AG09309 (cell line): Measurements from ENCODE around the gene FAF2.

ENCODE experiments used
- DNase-seq: peaks from one replicate; pipeline ENCODE4 v3.0.0-alpha.2; 2010; ENCODE audit warnings: low read depth
- H3K4me3 ChIP-seq: 2 replicates; pipeline ENCODE4 v1.5.1; 2011; ENCODE audit warnings: mild to moderate bottlenecking, low read depth, low read length, moderate library complexity; ENCODE audit not compliant: control insufficient read depth
- CTCF ChIP-seq: IDR thresholded peaks from 2 replicates; pipeline ENCODE4 v1.5.1; 2011; ENCODE audit warnings: mild to moderate bottlenecking, low read depth, low read length, inconsistent platforms; ENCODE audit not compliant: insufficient read depth, control insufficient read depth; ENCODE audit errors: missing control alignments

Gene FAF2

GRCh38 chr5:176489077-176489476 lies 40.9 kb downstream of the FAF2 start:
- TF ChIP-seq CTCF, result no peak
- H3K4me3 ChIP-seq, result no peak overlapping the region
- DNase-seq, result no peak

- no peak for TF ChIP-seq CTCF
- no peak for DNase-seq
- H3K4me3 ChIP-seq, result no peak overlapping the region
These were observed 42.1 kb downstream of the FAF2 start for GRCh38 chr5:176490301-176490700.

- TF ChIP-seq CTCF, result no peak
- DNase-seq, result no peak
- no peak overlapping the region for H3K4me3 ChIP-seq
These were observed 42.9 kb downstream of the FAF2 start for GRCh38 chr5:176491101-176491502.

GRCh38 chr5:176491901-176492300 lies 43.7 kb downstream of the FAF2 start:
- TF ChIP-seq CTCF, result no peak
- H3K4me3 ChIP-seq, result no peak overlapping the region
- no peak for DNase-seq

DNA sequence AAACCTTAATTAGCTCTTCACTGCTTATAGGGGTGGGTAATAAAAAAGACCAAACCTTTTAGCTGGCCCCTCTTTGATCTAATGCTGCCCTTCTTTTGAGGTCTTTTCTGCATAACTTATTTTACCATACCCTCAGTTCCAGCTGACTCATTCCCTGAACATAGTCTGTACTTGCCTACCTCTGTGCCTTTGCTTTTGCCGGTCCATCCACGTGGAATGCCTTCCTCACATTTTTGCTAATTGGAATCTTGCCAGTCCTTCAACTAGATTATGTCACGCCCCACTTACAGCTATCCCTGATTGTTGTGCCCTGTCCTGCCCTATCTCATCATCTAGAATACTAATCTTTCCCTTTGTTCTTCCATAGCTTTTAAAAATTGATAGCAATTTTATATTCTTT lies 44.2 kb downstream of the FAF2 start:
- no peak for TF ChIP-seq CTCF
- DNase-seq, result no peak
- no peak overlapping the region for H3K4me3 ChIP-seq

DNA sequence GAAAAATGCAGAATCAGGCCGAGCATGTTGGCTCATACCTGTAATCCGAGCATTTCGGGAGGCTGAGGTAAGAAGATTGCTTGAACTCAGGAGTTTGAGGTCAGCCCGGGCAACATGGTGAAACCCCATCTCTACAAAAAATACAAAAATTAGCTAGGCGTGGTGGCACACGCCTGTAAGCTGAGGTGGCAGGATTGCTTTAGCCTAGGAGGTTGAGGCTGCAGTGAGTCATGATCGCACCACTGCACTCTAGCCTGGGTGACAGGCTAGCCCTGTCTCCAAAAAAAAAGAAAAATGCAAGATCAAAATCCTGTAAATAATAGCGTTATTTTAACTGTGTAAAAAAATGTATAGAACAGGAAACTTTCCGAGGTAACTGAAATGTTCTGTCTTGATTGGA lies 49.7 kb downstream of the FAF2 start:
- DNase-seq, result no peak
- no peak for TF ChIP-seq CTCF
- H3K4me3 ChIP-seq, result no peak overlapping the region

DNA sequence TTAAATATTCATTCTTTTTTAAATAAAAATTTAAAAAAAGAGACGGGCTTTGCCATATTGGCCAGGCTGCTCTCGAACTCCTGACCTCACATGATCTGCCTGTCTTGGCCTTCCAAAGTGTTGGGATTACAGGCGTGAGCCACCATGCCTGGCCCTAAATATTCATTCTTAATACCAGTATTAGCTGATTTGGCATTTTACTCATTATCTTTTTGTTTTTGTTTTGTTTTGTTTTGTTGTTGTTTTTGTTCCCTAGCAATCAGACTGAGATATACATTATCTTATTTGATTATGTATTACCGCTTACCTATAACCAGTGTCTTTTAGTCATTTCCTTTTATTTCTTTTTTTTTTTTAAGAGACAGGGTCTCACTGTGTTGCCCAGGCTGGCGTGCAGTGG lies 51.1 kb downstream of the FAF2 start:
- H3K4me3 ChIP-seq, result no peak overlapping the region
- no peak for DNase-seq
- TF ChIP-seq CTCF, result no peak
